ENCODE measurements around the gene CCT5. TPM values are rescaled to one million over a fixed set of nuclear protein-coding genes. Genes with fewer than 3 reads are reported as not detected.

Gene CCT5
- total RNA-seq, 1 experiment from 2014 or later, result 548 TPM

DNA sequence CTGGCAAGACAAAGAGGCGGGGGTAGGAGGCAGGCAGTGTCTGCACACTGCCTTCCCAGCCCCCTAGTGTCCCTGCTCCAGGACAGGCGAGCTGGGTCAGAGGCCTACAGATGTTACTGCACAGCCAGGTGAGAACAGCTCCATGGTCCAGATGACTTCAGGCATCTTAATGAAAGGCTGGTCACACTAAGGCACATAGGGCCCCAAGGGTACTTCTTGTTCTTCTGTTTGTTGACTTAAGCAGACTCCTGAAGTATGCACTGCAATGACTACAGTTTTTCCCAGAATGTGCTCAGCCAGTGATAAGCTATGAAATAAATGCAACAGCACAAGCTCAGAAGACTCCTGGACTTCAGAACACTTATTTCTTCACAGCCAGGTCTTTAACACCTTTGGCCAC, 27.8 kb upstream of the CCT5 start:
- H3K4me1 Mint-ChIP-seq, result peaks cover 5% of the 10 kb centered on the region
- ATAC-seq, result peak; percentile 46
- H3K36me3 Mint-ChIP-seq, result peaks cover 45% of the 10 kb centered on the region
- POLR2A ChIA-PET, result no interaction called here
- no peaks in the 10 kb centered on the region for H3K27me3 Mint-ChIP-seq (ENCODE audit: low read depth)
- DNase-seq (ENCODE audit: low spot score), result no peak
- CTCF ChIA-PET, result no interaction called here
- H3K9me3 Mint-ChIP-seq, result peaks cover 28% of the 10 kb centered on the region
- H3K27ac Mint-ChIP-seq, result no peak overlapping the region
- TF ChIP-seq MXD4 (CRISPR knock-in tag; IDR thresholded peaks at IDR 0.05; ENCODE audit: borderline replicate concordance) (no peak), GRHL2 (CRISPR knock-in tag; IDR thresholded peaks at IDR 0.05; ENCODE audit: insufficient replicate concordance, severe bottlenecking) (no peak), HMGXB4 (CRISPR knock-in tag; IDR thresholded peaks at IDR 0.05) (no peak), ZNF121 (CRISPR knock-in tag; IDR thresholded peaks at IDR 0.05) (no peak), ZNF396 (CRISPR knock-in tag; IDR thresholded peaks at IDR 0.05; ENCODE audit: borderline replicate concordance) (no peak), ZNF416 (CRISPR knock-in tag; IDR thresholded peaks at IDR 0.05) (no peak), ELF4 (CRISPR knock-in tag; IDR thresholded peaks at IDR 0.05; ENCODE audit: low read depth) (no peak), JAZF1 (CRISPR knock-in tag; IDR thresholded peaks at IDR 0.05) (no peak), SMAD3 (CRISPR knock-in tag; IDR thresholded peaks at IDR 0.05; ENCODE audit: borderline replicate concordance) (no peak), CREM (CRISPR knock-in tag; IDR thresholded peaks at IDR 0.05) (no peak), MLX (CRISPR knock-in tag; IDR thresholded peaks at IDR 0.05) (no peak), ETV6 (CRISPR knock-in tag; IDR thresholded peaks at IDR 0.05) (no peak), GABPB1 (CRISPR knock-in tag; IDR thresholded peaks at IDR 0.05) (no peak), ZNF423 (CRISPR knock-in tag; IDR thresholded peaks at IDR 0.05) (no peak)
- TF ChIP-seq, protein P1, sequence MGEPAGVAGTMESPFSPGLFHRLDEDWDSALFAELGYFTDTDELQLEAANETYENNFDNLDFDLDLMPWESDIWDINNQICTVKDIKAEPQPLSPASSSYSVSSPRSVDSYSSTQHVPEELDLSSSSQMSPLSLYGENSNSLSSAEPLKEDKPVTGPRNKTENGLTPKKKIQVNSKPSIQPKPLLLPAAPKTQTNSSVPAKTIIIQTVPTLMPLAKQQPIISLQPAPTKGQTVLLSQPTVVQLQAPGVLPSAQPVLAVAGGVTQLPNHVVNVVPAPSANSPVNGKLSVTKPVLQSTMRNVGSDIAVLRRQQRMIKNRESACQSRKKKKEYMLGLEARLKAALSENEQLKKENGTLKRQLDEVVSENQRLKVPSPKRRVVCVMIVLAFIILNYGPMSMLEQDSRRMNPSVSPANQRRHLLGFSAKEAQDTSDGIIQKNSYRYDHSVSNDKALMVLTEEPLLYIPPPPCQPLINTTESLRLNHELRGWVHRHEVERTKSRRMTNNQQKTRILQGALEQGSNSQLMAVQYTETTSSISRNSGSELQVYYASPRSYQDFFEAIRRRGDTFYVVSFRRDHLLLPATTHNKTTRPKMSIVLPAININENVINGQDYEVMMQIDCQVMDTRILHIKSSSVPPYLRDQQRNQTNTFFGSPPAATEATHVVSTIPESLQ (CRISPR knock-in tag; IDR thresholded peaks at IDR 0.05), result no peak
- TF ChIP-seq, protein P2, sequence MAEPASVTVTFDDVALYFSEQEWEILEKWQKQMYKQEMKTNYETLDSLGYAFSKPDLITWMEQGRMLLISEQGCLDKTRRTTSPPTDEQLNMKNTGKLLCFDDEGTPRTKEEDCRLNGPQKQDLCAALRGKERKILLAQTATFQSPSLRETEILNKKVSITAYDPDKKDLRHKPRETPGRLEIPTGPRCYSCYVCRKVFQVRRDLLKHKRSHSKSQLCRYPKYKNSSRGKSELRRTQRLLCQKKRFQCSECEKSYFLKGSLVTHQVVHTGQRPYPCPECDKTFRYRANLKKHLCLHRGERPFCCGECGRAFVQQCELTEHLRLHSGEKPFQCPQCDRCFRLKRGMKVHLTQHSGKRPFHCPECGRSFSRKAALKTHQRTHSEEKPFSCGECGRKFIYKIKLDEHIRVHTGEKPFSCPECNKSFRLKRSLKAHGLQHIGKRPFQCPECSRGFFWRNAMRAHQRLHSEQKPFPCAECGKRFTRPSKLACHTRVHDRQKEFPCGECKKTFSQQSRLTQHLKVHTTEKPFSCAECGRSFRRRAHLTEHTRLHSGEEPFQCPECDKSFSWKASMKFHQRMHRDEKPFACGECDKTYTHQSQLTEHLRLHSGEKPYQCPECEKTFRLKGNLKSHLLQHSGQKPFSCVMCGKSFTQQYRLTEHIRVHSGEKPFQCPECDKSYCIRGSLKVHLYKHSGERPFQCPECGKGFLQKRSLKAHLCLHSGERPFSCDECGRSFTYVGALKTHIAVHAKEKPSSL (CRISPR knock-in tag; conservative IDR thresholded peaks at IDR 0.05), result no peak
- TF ChIP-seq, protein P3, sequence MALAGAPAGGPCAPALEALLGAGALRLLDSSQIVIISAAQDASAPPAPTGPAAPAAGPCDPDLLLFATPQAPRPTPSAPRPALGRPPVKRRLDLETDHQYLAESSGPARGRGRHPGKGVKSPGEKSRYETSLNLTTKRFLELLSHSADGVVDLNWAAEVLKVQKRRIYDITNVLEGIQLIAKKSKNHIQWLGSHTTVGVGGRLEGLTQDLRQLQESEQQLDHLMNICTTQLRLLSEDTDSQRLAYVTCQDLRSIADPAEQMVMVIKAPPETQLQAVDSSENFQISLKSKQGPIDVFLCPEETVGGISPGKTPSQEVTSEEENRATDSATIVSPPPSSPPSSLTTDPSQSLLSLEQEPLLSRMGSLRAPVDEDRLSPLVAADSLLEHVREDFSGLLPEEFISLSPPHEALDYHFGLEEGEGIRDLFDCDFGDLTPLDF (CRISPR knock-in tag; IDR thresholded peaks at IDR 0.05), result no peak
- no peak overlapping the region for H3K4me3 Mint-ChIP-seq

- H3K4me1 Mint-ChIP-seq, result no peaks in the 10 kb centered on the region
- DNase-seq (ENCODE audit: low spot score) (no peak), ATAC-seq (no peak)
- no peak overlapping the region for H3K4me3 Mint-ChIP-seq
- POLR2A ChIA-PET, result no interaction called here
- H3K9me3 Mint-ChIP-seq, result peaks cover 28% of the 10 kb centered on the region
- peaks cover 41% of the 10 kb centered on the region for H3K36me3 Mint-ChIP-seq
- CTCF ChIA-PET, result no interaction called here
- H3K27me3 Mint-ChIP-seq (ENCODE audit: low read depth), result no peaks in the 10 kb centered on the region
- no peak overlapping the region for H3K27ac Mint-ChIP-seq
- TF ChIP-seq CREM (CRISPR knock-in tag; IDR thresholded peaks at IDR 0.05) (no peak), ATF3 (CRISPR knock-in tag; conservative IDR thresholded peaks at IDR 0.05) (no peak), GTF2I (CRISPR knock-in tag; conservative IDR thresholded peaks at IDR 0.05) (no peak), SMAD4 (CRISPR knock-in tag; IDR thresholded peaks at IDR 0.05) (no peak), KAT7 (CRISPR knock-in tag; IDR thresholded peaks at IDR 0.05; ENCODE audit: borderline replicate concordance) (no peak), TEAD4 (CRISPR knock-in tag; IDR thresholded peaks at IDR 0.05) (no peak), ZNF232 (CRISPR knock-in tag; IDR thresholded peaks at IDR 0.05) (no peak), NFATC4 (CRISPR knock-in tag; IDR thresholded peaks at IDR 0.05) (no peak), ZNF263 (CRISPR knock-in tag; IDR thresholded peaks at IDR 0.05; ENCODE audit: low read depth) (no peak)
- TF ChIP-seq, protein P4, sequence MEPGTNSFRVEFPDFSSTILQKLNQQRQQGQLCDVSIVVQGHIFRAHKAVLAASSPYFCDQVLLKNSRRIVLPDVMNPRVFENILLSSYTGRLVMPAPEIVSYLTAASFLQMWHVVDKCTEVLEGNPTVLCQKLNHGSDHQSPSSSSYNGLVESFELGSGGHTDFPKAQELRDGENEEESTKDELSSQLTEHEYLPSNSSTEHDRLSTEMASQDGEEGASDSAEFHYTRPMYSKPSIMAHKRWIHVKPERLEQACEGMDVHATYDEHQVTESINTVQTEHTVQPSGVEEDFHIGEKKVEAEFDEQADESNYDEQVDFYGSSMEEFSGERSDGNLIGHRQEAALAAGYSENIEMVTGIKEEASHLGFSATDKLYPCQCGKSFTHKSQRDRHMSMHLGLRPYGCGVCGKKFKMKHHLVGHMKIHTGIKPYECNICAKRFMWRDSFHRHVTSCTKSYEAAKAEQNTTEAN (CRISPR knock-in tag; IDR thresholded peaks at IDR 0.05), result no peak
Measured at GRCh38 chr5:10227379-10227778, 22.7 kb upstream of the CCT5 start.

Measured in WTC11 (cell line).